GM12864 (cell line): Measurements from ENCODE around the gene THAP4.
"Not testable (repeated sequence)": the region's sequence is repeated elsewhere in the genome, so short reads cannot be mapped to it uniquely, and the experiment has no call there.

Source experiments
- DNase-seq: peaks from one replicate; pipeline ENCODE4 v3.0.0-alpha.2; 2011; ENCODE audit warnings: low read depth
- H3K4me3 ChIP-seq: 2 replicates; pipeline ENCODE4 v1.5.1; 2011; ENCODE audit warnings: mild to moderate bottlenecking, low read depth, low read length, control low read depth
- CTCF ChIP-seq: IDR thresholded peaks from 2 replicates; pipeline ENCODE4 v1.5.1; 2011; ENCODE audit warnings: low read depth, mild to moderate bottlenecking, moderate library complexity, low read length, control low read depth, inconsistent platforms; ENCODE audit errors: missing control alignments

Gene THAP4

DNA sequence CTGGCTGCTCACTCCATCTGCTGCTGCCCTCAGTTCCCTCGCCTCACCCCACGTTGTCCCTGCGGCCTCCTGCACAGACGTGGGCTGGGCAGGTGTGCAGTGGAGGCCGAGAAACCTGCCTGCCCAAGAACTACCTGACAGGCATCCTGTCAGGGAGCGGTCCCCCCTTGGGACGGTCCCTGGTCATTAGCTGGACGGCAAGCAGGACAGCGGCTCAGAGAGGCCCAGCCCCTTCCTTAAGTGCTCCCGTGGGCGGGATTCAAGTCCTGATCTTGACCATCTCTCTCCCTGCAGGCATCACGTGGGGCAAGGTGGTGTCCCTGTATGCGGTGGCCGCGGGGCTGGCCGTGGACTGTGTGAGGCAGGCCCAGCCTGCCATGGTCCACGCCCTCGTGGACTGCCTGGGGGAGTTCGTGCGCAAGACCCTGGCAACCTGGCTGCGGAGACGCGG lies 67.1 kb downstream of the THAP4 start:
- TF ChIP-seq CTCF, result no peak

DNA sequence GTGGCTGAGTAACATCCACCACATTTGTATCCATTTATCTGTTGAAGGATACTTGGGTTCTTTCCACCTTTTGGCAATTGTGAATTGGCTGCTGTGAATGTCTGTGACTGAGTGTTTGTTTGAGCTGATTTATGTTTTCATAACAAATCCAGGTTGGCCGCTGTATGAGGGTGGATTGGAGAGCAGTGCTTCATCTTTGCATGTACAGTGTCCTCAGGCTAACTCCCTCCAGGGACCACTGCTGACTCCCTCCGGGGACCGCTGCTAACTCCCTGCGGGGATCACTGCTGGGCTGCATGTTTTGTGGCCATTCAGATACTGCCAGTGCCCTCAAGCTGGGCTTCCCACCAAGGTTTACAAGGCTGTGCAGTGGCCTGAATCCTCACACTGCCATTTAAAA lies 68.2 kb downstream of the THAP4 start:
- no peak for DNase-seq
- no peak for TF ChIP-seq CTCF

More for the DNA sequence above, 67.1 kb downstream of the THAP4 start:
- DNase-seq, result no peak
- H3K4me3 ChIP-seq, result no peak overlapping the region

GRCh38 chr2:241567776-241568175 lies 69.2 kb downstream of the THAP4 start:
- no peak for TF ChIP-seq CTCF
- H3K4me3 ChIP-seq, result no peak overlapping the region
- no peak for DNase-seq

More for the DNA sequence above, 68.2 kb downstream of the THAP4 start:
- H3K4me3 ChIP-seq, result no peak overlapping the region

GRCh38 chr2:241567266-241567665 lies 69.7 kb downstream of the THAP4 start:
- DNase-seq, H3K4me3 ChIP-seq: not testable (repeated sequence)

GRCh38 chr2:241566468-241566867 lies 70.5 kb downstream of the THAP4 start:
- TF ChIP-seq CTCF, result no peak
- no peak overlapping the region for H3K4me3 ChIP-seq
- no peak for DNase-seq

DNA sequence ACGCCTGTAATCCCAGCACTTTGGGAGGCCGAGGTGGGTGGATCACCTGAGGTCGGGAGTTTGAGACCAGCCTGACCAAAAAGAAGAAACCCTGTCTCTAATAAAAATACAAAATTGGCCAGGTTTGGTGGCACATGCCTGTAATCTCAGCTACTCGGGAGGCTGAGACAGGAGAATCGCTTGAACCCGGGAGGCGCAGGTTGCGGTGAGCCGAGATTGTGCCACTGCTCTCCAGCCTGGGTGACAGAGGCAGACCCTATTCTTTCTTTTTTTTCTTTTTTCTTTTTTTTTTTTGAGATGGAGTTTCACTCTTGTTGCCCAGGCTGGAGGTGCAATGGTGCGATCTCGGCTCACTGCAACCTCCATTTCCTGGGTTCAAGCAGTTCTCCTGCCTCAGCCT lies 70.9 kb downstream of the THAP4 start:
- not testable (repeated sequence) for DNase-seq

DNA sequence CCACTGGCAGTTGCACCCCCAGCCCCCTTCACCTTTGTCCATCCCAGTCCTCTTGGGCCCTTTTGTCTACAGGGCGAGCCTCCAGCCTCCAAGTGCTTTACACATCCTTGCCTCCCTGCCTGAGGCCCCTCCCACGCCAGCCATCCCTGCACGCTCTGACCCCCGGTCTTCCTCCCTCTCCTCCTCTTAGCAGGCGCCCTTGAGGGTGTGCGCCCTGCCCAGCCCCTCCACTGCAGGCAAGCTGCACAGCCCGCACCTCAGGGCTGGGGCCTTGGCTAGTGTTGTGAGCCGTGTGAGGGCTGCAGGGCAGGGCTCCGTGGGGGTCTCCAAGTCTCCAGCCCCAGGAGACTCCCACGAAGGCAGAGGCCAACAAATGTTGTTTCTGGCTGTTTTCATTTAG lies 71.5 kb downstream of the THAP4 start:
- TF ChIP-seq CTCF, result no peak
- DNase-seq, result no peak
- H3K4me3 ChIP-seq, result no peak overlapping the region

More for the DNA sequence above, 70.9 kb downstream of the THAP4 start:
- H3K4me3 ChIP-seq, result not testable (repeated sequence)

DNA sequence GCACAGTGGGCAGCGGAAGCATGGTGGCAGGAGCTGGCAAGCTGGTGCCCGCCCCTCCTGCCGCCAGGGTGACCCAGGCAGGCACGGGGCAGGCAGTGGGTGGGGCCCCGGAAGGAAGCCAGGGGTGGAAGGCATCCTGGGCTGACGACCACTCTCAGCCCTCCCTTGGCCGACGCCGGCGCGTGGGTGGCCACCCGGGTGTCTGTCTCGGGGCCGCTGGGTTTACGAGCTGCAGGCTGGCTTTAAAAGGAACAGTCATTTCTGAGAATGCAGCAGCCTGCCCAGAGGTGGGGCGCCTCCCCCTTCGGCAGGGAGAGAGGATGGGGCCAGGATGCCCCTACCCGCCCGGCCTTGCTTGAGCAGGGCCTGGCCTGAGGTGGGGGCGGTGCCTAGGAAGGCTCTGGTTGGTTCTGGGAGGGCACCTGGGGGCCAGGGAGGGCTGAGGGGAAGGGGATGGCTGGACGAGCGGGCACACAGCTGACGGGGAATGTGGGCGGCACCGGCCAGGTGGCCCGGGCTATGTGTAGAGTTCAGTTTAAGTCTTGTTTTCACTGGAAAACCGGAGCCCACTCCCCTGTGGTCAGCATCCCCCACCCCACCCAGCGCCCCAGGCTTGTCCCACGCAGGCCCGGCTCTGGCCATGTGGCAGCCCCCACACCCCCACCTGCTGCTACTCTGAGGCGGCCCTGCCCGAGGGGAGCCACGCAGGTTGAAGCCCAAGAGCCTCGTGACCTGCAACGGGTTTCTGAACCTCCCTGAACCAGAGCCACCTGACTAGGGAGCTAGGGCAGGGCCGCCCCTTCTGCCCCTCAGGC lies 72.2 kb downstream of the THAP4 start:
- no peak overlapping the region for H3K4me3 ChIP-seq
- no peak for DNase-seq
- TF ChIP-seq CTCF, result no peak
